HG03159 (cell line): ENCODE data around the gene SRGAP1.

ENCODE experiments used
- ATAC-seq: cut with Tn5 transposase; IDR thresholded peaks from one replicate; pipeline ENCODE4 v1.9.1; 2021; ENCODE audit warnings: mild to moderate bottlenecking, moderate library complexity; ENCODE audit not compliant: unreplicated experiment

SRGAP1 gene

DNA sequence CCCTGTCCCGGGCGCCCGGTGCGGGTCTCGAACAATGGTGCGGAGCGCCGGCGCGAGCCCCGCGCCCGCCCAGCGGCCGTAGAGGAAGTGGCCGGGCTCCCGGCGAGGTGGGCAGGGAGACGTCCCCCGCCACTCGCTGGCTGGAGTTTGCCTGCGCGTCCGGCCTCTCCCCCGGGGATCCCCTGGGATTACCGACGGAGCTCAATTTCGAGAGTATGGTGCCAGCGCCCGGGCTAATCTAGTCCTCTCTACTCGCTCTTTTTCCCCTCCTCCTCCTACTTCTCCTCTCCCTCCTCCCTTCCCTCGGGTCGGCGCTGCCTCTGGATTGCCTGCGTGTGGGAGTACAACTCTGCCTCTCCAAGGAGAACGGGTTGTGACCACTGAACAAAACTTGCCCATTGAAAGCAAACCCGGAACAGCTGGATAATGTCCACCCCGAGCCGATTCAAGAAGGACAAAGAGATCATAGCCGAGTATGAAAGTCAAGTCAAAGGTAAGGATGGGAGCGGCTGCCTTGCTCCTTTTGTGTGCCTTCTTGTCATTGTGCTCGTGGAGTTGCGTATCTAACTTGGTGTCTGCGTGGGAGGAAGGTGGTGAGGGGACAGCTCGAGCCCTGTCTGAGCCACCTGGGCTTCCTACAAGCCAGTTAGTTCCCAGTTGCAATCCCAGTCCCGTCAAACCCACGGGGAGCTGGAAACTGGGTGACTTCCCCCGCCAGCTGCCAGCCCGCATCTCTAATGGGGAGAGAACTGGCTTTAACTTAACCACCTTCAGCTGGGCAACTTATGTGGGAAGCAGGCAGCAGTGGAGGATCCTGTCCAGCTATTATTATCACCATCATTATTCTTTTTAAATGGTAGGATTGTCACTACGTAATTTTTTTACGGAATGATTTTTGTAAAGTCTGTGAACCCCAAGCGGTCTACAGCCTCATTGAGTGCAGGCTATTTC is at the start of gene SRGAP1:
Gene SRGAP1 (plus strand): TSS at position 310 of the 951 bp plus-strand sequence. CDS start 117 bp downstream, at position 427.
- ATAC-seq, result no peak

DNA sequence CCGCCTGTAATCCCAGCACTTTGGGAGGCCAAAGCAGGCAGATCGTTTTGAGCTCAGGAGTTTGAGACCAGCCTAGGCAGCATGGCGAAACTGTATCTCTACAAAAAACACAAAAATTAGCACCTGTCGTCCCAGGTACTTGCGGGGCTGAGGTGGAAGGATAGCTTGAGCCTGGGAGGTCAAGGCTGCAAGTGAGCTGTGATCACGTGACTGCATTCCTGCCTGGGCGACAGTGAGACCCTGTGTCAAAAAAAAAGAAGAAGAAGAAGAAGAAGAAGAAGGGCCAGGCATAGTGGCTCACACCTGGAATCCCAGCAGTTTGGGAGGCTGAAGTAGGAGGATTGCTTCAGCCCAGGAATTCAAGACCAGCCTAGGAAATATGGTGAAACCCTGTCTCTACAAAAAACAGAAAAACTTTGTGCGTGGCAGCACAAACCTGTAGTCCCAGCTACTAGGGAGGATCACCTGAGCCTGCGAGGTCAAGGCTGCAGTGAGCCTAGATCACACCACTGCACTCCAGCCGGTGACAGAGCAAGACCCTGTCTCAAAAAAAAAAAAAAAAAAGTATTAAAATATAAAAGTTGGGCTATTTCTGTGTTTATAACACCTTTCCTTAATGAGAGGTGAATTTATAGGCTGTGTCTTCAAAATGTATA is 49.3 kb upstream of the SRGAP1 start:
- ATAC-seq, result no peak

DNA sequence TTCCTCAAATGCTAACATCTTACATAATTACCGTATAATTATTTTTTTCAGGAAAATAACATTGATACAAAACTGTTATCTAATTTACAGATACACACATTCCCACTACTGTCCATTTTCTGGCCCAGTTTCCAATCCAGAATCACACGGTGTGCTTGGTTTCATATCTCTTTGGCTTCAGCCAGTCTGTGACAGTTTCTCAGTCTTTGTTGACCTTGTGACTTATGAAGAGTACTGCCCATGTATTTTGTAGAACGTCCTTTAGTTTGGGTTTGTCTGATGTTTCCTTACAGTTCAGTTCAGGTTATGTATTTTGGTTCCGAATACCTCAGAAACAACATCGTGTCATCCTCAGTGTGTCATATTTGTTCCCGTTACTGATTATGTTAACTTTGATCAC is 48.6 kb upstream of the SRGAP1 start:
- ATAC-seq, result no peak

DNA sequence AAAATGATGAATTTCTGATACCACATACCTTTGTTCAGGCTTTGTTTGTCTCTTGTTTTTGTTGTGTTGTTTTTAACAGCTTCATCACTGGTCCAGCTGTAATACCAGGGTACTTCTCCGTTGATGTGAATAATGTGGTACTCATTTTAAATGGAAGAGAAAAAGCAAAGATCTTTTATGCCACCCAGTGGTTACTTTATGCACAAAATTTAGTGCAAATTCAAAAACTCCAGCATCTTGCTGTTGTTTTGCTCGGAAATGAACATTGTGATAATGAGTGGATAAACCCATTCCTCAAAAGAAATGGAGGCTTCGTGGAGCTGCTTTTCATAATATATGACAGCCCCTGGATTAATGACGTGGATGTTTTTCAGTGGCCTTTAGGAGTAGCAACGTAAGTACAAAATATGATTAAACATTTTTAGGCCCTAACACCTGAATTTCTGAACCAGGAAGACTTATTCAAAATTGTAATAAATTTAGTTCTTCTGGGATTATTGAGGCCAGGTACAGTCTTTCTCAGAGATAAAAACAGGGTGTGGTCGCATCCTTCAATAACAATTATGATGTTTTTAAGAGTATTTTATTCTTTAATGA is 42.4 kb upstream of the SRGAP1 start:
- ATAC-seq, result no peak

DNA sequence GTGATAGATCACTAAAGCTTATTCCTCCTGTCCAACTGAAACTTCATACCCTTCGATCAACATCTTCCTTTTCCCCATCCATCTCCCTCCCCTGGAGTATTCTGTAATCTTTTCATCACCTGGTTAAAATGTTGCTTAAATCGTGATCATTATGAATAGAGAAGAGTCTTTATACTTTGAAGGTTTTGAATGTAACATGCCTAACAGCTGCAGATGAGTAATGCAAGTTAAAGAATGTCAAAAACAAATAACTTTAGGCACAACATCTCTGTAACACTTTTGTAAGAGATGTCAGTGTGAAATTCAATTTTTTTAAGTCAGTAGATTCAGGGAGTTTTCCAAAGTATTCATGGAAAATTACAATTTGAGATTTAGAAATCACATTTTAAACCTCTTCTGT is 39.8 kb upstream of the SRGAP1 start:
- ATAC-seq, result no peak

DNA sequence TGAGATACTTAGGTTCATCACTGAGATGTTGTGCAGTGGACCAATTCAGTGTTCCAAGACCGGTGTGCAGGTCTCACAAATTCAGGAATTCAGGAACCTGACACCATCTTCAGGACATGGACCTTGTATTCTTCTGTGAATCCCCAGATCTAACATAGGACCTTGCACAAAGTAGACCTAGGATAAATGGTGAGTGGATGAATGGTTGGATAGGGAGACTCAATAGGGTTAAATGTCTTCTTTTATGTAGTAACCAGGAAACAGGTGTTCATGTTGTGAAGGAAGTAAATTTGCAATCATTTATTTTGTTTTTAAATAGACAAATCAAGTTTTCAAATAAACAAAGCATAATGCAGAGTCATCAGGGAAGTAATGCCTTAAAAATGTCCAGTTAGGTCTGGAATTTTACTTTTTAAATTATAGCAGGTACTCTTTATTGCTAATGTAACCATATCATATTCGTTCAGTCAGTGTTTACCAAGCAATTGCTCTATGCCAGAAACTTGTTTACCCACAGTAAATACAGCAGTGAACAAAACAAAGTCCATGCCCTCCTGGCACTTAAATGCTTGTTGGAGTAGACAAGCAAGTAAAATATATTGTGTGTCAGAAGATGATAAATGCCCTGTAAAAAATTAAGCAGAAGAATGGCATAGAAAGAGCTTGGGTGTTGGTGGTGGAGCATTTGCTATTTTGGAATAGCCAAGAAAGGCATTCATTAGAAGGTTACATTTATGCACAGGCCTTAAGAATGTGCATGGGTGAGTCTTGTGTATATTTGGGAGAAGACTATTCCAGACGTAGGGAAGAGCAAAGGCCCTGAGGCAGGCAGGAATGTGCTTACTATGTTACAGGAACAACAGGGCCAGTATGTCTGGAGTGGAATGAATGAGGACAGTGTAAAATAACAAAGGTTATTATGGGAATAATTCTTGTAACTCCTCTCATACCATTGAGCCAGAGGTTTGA is 38.5 kb upstream of the SRGAP1 start:
- ATAC-seq, result no peak

DNA sequence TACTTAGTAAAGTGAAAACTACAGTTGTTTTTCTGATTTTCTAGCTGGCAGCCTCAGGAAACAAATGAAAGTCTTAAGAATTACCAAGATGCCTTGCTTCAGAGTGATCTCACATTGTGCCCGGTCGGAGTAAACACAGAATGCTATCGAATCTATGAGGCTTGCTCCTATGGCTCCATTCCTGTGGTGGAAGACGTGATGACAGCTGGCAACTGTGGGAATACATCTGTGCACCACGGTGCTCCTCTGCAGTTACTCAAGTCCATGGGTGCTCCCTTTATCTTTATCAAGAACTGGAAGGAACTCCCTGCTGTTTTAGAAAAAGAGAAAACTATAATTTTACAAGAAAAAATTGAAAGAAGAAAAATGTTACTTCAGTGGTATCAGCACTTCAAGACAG is 35.9 kb upstream of the SRGAP1 start:
- ATAC-seq, result no peak

DNA sequence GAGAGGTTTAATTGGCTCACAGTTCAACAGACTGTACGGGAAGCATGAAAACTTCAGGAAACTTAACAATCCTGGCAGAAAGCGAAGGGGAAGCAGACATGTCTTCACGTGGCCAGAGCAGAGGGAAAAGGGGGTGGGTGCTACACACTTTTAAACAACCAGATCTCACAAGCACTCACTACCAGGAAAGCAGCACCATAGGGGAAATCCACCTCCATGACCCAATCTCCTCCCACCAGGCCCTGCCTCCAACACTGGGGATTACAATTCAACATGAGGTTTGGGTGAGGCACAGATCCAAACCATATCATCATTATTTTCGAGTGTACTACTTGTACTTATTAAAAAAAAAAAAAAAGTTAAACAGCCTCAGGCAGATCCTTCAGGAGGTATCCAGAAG is 34.9 kb upstream of the SRGAP1 start:
- no peak for ATAC-seq

DNA sequence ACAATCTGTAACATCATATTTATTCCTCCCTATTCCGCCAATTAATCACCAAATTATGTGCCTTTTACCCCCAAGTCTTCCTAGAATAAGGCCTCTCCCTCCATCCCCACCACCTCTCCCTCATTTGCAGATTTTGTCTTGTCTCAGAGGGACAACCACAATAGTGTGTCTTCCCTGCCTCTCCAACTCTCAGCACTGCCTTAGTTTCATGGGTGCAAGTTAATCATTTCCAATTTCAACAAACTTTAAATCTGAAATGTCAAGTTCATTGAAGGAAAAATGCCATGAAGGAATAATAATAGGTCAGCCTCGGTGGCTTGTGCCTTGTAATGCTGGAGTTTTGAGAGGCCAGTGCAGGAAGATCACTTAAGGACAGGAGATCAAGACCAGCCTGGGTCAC is 33.2 kb upstream of the SRGAP1 start:
- ATAC-seq, result no peak

DNA sequence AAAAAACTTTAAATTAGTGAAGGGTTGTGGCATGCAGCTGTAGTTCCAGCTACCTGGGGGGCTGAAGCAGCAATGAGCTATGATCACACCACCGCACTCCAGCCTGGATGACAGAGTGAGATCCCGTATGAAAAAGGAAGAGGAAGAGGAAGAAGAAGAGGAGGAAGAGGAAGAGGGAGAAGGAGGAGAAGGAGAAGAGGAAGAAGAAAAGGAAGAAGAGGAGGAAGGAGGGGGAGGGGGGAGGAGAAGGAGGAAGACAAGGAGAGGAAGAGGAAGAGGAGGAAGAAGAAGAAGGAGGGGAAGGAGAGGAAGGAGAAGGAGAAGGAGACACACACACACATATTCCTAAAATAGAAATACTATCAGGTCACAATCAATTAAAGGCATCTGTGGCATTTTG is 32.7 kb upstream of the SRGAP1 start:
- ATAC-seq, result no peak

DNA sequence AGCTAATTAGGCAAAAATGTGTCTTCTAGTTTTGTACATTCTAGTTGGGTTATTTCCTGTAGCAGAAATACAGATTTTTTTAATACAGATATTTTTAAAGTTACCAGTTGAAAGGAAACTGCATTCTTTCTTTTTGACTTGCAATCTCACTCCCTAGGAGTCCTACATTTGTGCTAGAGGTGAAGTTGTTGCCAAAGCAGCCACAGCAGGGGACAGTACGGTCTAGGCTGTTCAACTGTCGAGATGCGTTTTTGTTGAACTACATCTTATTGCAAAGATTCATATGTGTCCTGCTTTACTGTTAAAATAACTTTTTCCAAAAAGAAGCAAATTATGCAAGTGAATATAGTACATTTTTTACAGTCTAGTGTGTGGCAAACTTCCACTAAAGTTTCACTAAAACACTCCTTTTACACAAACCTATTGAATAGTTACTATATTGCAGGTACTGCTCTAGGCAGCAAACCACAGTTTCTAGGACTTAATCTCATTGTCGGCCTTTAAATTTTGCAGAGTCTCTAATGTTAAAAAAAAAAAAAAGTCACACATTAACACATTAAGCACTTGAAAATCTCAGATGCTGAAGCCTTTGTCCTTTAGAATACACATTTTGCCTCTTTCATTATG is 30.2 kb upstream of the SRGAP1 start:
- peak; percentile 44 for ATAC-seq

DNA sequence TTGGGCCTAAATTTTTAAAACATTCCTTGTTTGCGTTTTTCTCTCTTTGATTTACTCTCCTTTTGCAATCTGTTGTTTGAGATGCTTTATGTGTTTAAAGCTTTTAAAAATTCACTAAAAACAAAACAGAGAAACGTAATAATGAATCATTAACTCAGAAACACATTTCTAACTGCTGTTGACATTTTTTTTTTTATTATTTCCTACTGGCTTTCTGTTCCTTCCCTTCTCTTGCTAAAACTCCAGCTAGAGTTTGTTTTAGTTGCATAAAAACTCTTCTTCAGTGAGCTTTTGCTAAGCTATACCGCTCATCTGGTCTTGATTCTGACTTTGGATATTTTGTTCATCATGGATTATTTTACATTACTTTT is 29.0 kb upstream of the SRGAP1 start:
- ATAC-seq, result no peak

DNA sequence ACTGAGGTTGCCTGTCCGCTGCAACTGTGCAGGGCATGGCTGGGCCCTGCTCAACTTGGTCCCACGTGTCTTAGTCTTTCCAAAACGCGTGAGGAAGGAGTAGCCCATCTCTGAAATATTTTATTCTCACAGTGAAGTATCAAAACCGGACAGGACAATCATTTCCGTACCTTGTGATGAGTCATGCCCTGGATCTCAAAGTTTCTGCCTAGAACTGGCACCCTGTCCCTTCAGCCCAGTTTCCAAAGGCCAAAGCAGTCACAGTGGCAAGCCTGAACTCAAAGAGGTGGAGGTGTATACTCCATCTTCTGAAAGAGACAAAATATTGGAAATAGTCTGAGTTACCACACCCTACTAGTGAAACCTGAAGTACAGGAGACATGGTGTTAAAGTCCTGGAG is 28.5 kb upstream of the SRGAP1 start:
- ATAC-seq, result peak; percentile 40

DNA sequence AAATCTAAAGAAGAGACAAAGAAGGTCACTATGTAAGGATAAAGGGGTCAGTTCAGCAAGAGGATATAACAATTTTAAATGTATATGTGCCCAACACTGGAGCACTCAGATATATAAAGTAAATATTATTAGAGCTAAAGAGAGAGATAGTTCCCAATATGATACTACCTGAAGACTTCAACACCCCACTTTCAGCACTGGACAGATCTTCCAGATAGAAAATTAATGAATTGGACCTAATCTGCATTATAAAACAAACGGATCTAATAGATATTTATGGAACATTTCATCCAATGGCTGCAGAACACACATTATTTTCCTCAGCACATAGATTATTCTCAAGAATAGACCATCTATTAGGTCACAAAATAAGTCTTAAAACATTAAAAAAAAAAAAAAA is 24.1 kb upstream of the SRGAP1 start:
- ATAC-seq, result no peak

DNA sequence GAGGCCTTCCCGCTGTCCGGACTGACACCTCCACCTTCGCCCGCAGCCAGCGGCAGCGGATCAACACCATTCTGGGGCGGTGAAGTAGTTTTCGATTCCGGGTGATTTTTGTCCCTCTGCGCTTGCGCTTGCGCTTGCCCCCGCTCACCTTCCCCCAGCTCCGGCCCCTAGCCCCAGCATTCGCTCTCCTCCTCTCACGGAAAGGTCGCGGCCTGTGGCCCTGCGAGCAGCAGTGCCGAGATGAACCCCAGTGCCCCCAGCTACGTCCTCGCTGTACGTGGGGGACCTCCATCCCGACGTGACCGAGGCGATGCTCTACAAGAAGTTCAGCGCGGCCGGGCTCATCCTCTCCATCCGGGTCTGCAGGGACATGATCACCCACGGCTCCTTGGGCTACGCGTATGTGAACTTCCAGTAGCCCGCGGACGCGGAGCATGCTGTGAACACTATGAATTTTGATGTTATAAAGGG is 22.7 kb upstream of the SRGAP1 start:
- no peak for ATAC-seq

DNA sequence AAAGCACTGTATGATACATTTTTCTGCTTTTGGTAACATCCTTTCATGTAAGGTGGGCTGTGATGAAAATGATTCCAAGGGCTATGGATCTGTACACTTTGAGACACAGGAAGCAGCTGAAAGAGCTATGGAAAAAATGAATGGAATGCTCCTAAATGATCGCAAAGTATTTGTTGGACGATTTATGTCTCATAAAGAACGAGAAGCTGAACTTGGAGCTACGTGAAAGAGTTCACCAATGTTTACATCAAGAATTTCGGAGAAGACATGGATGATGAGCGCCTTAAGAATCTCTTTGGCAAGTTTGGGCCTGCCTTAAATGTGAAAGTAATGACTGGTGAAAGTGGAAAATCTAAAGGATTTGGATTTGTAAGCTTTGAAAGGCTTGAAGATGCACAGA is 22.1 kb upstream of the SRGAP1 start:
- ATAC-seq, result no peak

DNA sequence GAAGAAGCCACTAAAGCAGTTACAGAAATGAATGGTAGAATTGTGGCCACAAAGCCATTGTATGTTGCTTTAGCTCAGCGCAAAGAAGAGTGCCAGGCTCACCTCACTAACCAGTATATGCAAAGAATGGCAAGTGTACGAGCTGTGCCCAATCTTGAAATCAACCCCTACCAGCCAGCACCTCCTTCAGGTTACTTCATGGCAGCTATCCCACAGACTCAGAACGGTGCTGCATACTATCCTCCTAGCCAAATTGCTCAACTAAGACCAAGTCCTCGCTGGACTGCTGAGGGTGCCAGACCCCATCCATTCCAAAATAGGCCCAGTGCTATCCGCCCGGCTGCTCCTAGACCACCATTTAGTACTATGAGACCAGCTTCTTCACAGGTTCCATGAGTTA is 21.5 kb upstream of the SRGAP1 start:
- no peak for ATAC-seq

DNA sequence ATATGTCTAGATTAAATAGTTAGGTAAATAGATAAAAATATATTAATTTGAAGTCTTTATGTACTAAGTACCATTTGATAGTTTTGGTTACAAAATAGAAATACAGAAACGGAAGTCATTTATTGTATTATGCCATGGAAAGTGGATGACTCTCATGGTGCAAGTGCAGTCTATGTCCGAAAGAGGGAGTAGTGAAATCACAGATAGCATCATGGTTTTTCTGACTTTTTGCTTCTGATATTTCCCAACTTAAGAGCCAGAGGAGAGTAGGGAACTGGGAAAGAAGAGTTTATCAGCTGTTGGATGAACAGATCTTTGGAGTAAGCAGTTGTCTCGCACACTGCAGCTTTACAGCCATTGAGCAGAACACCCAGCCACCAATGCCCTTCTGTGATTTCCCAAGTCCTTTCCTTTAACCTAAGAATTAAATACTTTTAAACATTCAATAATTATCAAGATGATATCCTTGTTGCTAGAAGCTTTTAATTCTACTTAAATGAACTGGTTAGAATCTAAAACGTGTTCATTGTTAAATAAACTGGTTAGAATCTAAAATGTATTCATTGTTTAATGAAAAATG is 18.4 kb upstream of the SRGAP1 start:
- peak; percentile 85 for ATAC-seq

DNA sequence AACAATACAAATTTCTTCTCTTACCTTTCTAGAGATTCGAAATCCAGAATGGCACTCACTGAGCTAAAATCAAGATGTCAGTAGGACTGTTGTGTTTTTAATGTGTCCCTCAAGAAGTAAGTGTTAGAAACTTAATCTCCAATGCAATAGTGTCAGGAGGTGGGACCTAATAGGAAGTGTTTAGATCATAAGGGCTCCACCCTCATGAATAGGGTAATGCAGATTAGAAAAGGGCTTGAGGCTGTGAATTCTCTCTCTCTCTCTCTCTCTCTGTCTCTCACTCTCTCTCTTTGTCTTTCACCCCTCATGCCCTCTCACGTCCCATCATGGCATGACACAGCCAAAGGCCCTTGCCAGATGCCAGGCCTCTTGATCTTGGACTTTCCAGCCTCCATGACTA is 15.6 kb upstream of the SRGAP1 start:
- ATAC-seq, result no peak

DNA sequence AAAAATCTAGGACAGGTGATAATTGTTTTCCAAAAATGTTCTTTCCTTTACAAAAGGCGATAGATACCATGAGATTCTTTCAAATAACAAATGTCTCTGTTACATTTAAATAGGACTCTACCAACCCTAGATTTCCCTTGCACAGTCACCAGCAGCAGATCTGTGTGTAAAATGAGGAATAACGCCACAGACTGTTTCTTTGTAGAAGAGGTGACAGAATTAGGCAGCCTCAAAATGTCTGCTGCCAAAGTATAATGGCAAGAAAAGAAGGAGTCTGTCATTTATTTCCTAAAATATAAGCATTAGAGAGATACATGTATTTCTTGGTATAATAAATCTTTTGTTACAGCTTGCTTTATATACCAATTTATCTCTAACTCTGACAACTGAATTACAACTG is 8.5 kb upstream of the SRGAP1 start:
- ATAC-seq, result no peak
